Ramos (cell line): ENCODE data around the gene CACNA1C.

Experiments used
- in situ Hi-C: fragments of 300-500 bp; cut with MboI; formaldehyde crosslinking; loops from one replicate; pipeline ENCODE4 v1.14.3; 2022; ENCODE audit warnings: low sequenced_read_pairs; ENCODE audit not compliant: unreplicated experiment

Gene CACNA1C

GRCh38 chr12:2266666-2267620 is 214.2 kb downstream of the CACNA1C start:
- in situ Hi-C loops: no loop called here

GRCh38 chr12:2267703-2268470 is 215.1 kb downstream of the CACNA1C start:
- in situ Hi-C loops: no loop called here

GRCh38 chr12:2268471-2269286 is 215.9 kb downstream of the CACNA1C start:
- in situ Hi-C loops: no loop called here

- in situ Hi-C loops: no loop called here
Observed at GRCh38 chr12:2270846-2271245, 218.1 kb downstream of the CACNA1C start.

GRCh38 chr12:2271961-2272360 is 219.2 kb downstream of the CACNA1C start:
- in situ Hi-C loops: no loop called here

- in situ Hi-C loops: no loop called here
Observed at GRCh38 chr12:2273288-2273687, 220.5 kb downstream of the CACNA1C start.

- in situ Hi-C loops: no loop called here
Observed at GRCh38 chr12:2273751-2274150, 221.0 kb downstream of the CACNA1C start.

- in situ Hi-C loops: no loop called here
Observed at GRCh38 chr12:2274733-2275132, 221.9 kb downstream of the CACNA1C start.

- in situ Hi-C loops: no loop called here
Observed at GRCh38 chr12:2276288-2277033, 223.7 kb downstream of the CACNA1C start.

GRCh38 chr12:2277492-2278155 is 224.8 kb downstream of the CACNA1C start:
- in situ Hi-C loops: no loop called here

- in situ Hi-C loops: no loop called here
Observed at GRCh38 chr12:2281446-2281845, 228.7 kb downstream of the CACNA1C start.

GRCh38 chr12:2282318-2282717 is 229.5 kb downstream of the CACNA1C start:
- in situ Hi-C loops: no loop called here

GRCh38 chr12:2283480-2283879 is 230.7 kb downstream of the CACNA1C start:
- in situ Hi-C loops: no loop called here

- in situ Hi-C loops: no loop called here
Observed at GRCh38 chr12:2283916-2284315, 231.1 kb downstream of the CACNA1C start.

GRCh38 chr12:2284321-2284813 is 231.6 kb downstream of the CACNA1C start:
- in situ Hi-C loops: no loop called here

GRCh38 chr12:2284857-2285256 is 232.1 kb downstream of the CACNA1C start:
- in situ Hi-C loops: loop anchor here (5.0 kb wide), 1 partner anchor 228 kb away; no protein-coding TSS in a partner anchor

GRCh38 chr12:2285462-2285861 is 232.7 kb downstream of the CACNA1C start:
- in situ Hi-C loops: loop anchor here (5.0 kb wide), 1 partner anchor 228 kb away; no protein-coding TSS in a partner anchor

GRCh38 chr12:2286047-2286446 is 233.3 kb downstream of the CACNA1C start:
- in situ Hi-C loops: loop anchor here (5.0 kb wide), 1 partner anchor 229 kb away; no protein-coding TSS in a partner anchor
